Ectodermal cell (in vitro differentiated cells): ENCODE data around the gene LRRC15.

Source experiments
- H3K27ac ChIP-seq: 2 replicates; pipeline ENCODE4 v1.7.0; 2013; ENCODE audit warnings: mild to moderate bottlenecking, low read depth, low read length; ENCODE audit not compliant: insufficient read depth, poor library complexity, severe bottlenecking
- H3K27me3 ChIP-seq: 2 replicates; pipeline ENCODE4 v1.7.0; 2013; ENCODE audit warnings: mild to moderate bottlenecking, low read length; ENCODE audit not compliant: insufficient read depth, control insufficient read depth, poor library complexity, severe bottlenecking
- H3K36me3 ChIP-seq: one replicate; pipeline ENCODE4 v1.7.0; 2013; ENCODE audit warnings: low read length; ENCODE audit not compliant: control insufficient read depth, insufficient read depth
- H3K4me1 ChIP-seq: one replicate; pipeline ENCODE4 v1.7.0; 2013; ENCODE audit warnings: low read length; ENCODE audit not compliant: control insufficient read depth, insufficient read depth
- H3K4me3 ChIP-seq: 2 replicates; pipeline ENCODE4 v1.7.0; 2013; ENCODE audit warnings: low read depth, low read length, control low read depth; ENCODE audit not compliant: insufficient read depth
- H3K9me3 ChIP-seq: 2 replicates; pipeline ENCODE4 v1.7.0; 2013; ENCODE audit warnings: mild to moderate bottlenecking, low read length, moderate library complexity; ENCODE audit not compliant: control insufficient read depth
- WGBS, 2 experiments: methylation state at CpG; one replicate each; pipeline ENCODE4 v1.1.7; 2013; ENCODE audit warnings: missing lambda C conversion rate in 2 of 2; 5-methylcytosine and 5-hydroxymethylcytosine counted together

The LRRC15 gene

DNA sequence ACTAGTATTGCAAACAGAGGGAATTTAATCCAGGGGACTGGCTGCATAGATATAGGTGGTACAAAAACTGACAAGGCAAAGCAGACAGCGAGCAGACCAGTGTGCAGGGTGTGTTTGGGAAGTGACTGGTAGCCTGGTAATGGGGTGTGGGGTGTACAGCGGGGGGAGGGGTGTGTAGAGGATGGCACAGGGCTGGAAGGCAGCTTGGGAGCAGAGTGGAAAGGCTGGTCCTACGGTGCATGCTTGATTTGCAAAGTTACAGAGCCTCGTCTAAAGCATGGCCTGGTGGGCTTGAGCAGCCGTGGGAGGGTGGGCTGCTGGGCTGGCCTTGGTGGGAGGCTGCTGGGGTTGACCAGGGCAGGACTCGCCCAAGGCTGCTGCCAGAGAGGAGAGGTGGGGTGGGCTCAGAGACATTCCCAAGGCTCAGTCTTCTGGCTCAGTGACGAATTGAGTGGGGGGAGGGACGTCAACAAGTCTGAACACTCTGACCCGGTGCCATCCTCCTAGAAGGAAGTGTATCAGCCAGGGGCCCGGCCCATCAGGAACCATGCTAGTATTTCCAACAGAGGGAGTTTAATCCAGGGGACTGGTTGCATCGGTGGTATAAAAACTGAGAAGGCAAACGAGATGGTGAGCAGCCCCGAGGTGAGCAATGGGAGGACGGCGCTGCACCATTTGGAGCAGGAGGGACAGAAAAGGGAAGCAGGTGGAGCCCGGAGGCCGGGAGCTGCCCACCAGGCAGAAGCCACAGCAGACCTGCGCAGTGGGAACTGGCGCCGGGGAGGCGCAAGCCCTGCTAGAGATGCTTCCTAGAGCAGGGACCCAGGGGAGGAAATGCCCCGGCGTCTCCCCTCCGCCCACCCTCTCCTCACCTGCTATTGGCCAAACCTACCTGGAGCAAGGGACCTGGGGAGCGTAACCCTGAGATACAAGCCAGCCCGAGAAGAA is 47.6 kb downstream of the LRRC15 start:
- WGBS, 2 experiments = 94 to 95% methylated on average over 26 of the region's 26 CpGs
- H3K4me3 ChIP-seq = no peak overlapping the region
- H3K27ac ChIP-seq = no peak overlapping the region
- no peaks in the 10 kb centered on the region for H3K36me3 ChIP-seq
- H3K4me1 ChIP-seq = no peaks in the 10 kb centered on the region
- peaks cover 6% of the 10 kb centered on the region for H3K27me3 ChIP-seq
- H3K9me3 ChIP-seq = peaks cover 2% of the 10 kb centered on the region

GRCh38 chr3:194320744-194321243 is 48.7 kb downstream of the LRRC15 start:
- Histone ChIP-seq H3K27ac (no peak overlapping the region), H3K9me3 (peaks cover 2% of the 10 kb centered on the region), H3K4me1 (no peaks in the 10 kb centered on the region), H3K27me3 (peaks cover 18% of the 10 kb centered on the region), H3K4me3 (no peak overlapping the region), H3K36me3 (no peaks in the 10 kb centered on the region)
- WGBS, 2 experiments = 79 to 82% methylated on average over 8 to 10 of the region's 10 CpGs

DNA sequence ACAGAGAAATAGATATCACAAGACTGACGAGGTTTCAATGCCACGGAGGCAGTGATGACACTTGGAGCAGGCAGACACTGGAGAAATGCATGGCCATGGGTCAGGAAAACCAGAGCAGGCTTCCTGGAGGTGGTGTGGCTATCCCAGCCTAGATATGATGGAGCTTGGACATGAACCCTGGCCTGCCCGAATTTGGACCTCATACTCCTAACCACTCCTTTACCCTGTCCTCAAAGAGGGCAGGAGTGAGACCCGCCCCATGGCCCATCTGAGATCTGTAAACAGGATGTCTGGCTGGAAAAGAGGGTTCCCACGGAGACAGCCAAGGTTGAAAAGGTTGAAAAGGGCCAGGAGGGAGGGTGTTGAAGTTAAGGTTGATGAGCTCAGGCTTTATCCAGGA is 49.4 kb downstream of the LRRC15 start:
- Histone ChIP-seq H3K9me3 (peaks cover 2% of the 10 kb centered on the region), H3K4me1 (peaks cover 4% of the 10 kb centered on the region), H3K36me3 (no peaks in the 10 kb centered on the region), H3K27me3 (peaks cover 19% of the 10 kb centered on the region), H3K27ac (no peak overlapping the region), H3K4me3 (no peak overlapping the region)
- WGBS, 2 experiments = 90 to 95% methylated on average over 5 of the region's 5 CpGs

DNA sequence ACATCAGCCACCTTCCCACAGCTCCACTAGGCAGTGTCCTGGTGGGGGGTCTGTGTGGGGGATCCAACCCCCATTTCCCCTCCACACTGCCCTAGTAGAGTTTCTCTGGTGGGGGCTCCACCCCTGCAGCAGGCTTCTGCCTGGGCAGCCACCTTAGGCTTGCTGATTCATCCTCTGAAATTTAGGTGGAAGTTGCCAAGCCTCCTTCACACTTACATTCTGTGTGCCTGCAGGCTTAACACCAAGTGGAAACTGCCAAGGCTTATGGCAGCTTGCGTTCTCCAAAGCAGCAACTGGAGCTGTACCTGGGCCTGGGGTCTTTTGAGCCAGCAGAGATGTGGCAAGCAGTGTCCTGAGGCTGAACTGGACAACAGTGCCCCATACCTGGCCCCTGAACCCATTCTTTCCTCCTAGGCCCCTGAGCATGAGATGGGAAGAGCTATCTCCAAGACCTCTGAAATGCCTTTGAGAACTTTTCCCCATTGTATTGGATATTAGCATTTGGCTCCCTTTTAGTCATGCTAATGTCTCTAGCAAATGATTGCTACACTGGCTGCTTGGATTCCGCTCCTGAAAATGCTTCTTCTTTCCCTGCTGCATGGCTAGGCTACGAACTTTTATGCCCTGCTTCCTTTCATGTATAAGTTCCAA is 50.9 kb downstream of the LRRC15 start:
- Histone ChIP-seq H3K27me3 (peaks cover 23% of the 10 kb centered on the region), H3K36me3 (no peaks in the 10 kb centered on the region), H3K9me3 (peaks cover 2% of the 10 kb centered on the region), H3K4me1 (peaks cover 9% of the 10 kb centered on the region), H3K27ac (no peak overlapping the region), H3K4me3 (no peak overlapping the region)
- 82 to 83% methylated on average over 3 of the region's 3 CpGs for WGBS, 2 experiments

GRCh38 chr3:194316918-194317317 is 52.6 kb downstream of the LRRC15 start:
- Histone ChIP-seq H3K27ac (no peak overlapping the region), H3K27me3 (peaks cover 35% of the 10 kb centered on the region), H3K36me3 (no peaks in the 10 kb centered on the region), H3K4me3 (no peak overlapping the region), H3K4me1 (peaks cover 16% of the 10 kb centered on the region), H3K9me3 (peaks cover 2% of the 10 kb centered on the region)
- 88 to 95% methylated on average over 6 of the region's 6 CpGs for WGBS, 2 experiments

GRCh38 chr3:194315965-194316361 is 53.6 kb downstream of the LRRC15 start:
- Histone ChIP-seq H3K27me3 (peaks cover 35% of the 10 kb centered on the region), H3K36me3 (no peaks in the 10 kb centered on the region), H3K27ac (no peak overlapping the region), H3K4me3 (no peak overlapping the region), H3K4me1 (peaks cover 16% of the 10 kb centered on the region), H3K9me3 (peaks cover 2% of the 10 kb centered on the region)
- WGBS, 2 experiments = 35 to 43% methylated on average over 17 of the region's 17 CpGs

DNA sequence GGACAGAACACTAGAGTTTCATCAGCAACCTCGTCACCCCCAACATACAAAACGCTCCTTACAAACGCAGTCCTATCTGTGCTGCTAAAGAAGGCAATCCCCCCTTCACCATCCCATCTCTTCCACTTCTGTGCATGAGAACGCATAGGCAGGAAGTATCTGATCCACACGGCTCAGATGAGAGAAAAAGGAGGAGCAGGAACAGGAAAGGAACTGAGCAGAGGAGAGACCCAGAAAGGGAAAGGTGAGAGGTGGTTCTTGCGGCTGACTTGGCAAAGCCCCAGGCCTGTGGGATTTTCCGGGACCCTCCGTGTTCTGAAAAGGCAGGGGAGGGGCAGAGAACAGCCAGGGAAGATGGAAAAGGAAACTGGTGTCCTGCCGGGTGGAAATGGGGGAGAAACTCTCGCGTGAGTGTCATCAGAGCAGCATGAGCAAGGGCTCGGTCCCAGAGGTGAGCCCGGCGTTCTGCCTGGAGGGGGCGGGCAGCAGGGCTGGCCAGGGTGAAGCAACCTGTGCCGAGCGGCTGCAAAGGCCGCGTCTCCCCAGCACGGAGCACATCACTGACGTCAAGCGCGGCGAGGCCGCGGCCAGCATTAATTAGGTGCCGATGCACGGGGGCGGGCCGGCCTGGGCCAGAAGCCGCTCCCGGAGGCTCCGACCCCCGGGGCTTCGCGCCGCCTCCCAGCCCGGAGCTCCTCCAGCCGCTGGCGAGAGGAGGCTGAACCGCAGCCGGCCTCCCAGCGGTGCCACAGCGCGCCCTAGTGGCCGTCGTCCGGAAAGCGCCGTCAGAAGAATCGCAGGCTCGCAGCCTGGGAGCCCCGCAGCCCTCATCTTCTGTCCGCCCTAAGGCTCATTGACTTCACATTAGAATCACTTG is 54.2 kb downstream of the LRRC15 start:
- peak overlapping the region; percentile 43 for H3K4me3 ChIP-seq
- WGBS, 2 experiments = 6 to 7% methylated on average over 54 of the region's 54 CpGs
- H3K36me3 ChIP-seq = no peaks in the 10 kb centered on the region

DNA sequence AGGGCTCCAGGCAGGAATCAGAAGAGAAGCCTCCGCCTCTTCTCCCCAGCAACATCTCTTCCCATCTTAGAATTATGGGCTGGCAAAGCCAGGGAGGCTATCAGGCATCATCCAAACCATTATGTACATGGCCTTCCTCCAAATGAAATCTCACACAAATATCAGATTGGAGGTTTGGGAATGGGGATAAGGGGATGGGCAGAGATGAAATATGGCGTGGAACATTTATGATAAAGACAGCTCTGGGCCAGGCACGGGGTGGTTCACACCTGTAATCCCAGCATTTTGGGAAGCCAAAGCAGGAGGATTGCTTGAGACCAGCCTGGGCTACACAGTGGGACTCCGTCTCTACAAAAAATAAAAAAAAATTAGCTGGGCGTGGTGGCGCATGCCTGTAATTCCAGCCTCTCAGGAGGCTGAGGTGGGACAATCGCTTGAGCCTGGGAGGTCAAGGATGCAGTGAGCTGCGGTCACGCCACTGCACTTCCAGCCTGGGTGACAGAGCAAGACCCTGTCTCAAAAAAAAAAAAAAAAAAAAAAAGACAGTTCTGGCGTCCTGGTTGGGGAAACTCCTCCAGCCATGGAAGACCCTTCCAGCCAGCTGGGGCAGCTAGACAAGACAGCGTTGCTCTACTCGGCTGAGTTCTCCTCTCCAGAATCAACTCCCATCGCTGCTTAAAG is 55.0 kb downstream of the LRRC15 start:
- H3K36me3 ChIP-seq = no peaks in the 10 kb centered on the region
- H3K4me3 ChIP-seq = no peak overlapping the region
- H3K9me3 ChIP-seq = peaks cover 2% of the 10 kb centered on the region
- 77 to 78% methylated on average over 13 of the region's 13 CpGs for WGBS, 2 experiments
- H3K27ac ChIP-seq = no peak overlapping the region
- peaks cover 21% of the 10 kb centered on the region for H3K4me1 ChIP-seq
- peaks cover 38% of the 10 kb centered on the region for H3K27me3 ChIP-seq

More for the DNA sequence above, 54.2 kb downstream of the LRRC15 start:
- H3K27me3 ChIP-seq = peaks cover 37% of the 10 kb centered on the region
- peak overlapping the region; percentile 38 for H3K27ac ChIP-seq
- H3K4me1 ChIP-seq = peaks cover 16% of the 10 kb centered on the region
- H3K9me3 ChIP-seq = peaks cover 2% of the 10 kb centered on the region

DNA sequence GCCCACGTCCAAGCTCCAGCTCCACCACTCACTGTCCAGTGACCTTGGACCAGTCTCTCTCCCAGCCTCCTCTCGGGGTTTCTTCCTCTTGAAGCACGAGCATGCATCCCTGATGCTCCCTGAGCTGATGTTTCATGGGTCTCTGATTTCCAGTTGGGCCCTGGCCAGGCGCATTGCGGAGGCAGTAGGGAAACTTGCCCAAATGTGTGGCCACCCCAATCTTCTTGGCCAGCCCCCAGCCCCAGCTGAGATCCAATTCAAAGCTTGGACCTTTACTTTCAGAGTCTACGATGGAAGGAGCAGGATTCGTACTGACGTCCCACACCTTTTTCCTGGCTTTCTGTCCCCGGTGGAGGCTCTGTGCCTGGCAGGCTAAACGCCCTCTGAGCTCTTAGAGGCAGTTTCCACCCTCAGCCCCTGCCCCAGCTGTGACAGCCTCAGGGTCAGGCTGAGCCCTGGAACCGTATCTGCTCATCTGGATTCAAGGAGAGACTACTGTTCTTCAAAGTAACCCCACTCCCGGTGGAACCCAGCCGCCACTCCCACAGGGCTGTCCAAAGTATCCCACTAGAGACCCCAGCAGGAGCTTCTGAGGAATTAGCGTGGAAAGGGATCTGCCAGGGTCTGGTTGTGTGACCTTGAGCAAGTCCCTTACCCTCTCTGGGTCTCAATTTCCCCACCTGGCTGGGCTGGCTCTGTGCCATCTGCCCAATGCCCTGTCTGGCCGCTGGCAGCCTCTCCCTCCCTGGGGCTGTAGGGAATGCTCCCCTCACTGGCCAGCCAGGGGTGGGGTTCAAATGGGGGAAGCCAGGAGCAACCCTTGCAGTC is 55.8 kb downstream of the LRRC15 start:
- Histone ChIP-seq H3K36me3 (no peaks in the 10 kb centered on the region), H3K27ac (no peak overlapping the region), H3K4me3 (no peak overlapping the region), H3K9me3 (peaks cover 2% of the 10 kb centered on the region), H3K4me1 (peaks cover 22% of the 10 kb centered on the region), H3K27me3 (peaks cover 38% of the 10 kb centered on the region)
- 86 to 90% methylated on average over 15 of the region's 15 CpGs for WGBS, 2 experiments
